Uterus (tissue), 2 donors: Measurements from ENCODE around the gene TMEM242.

Experiments used
- CTCF ChIP-seq, 4 experiments: fragments of 200-600 bp in 2 of 4; fragments of 450-650 bp in 2 of 4; sonication (generic) in 2 of 4; IDR thresholded peaks; one replicate each; pipeline ENCODE4 v1.5.1; 2016 to 2019; ENCODE audit warnings: antibody characterized with exemption in 4 of 4, mild to moderate bottlenecking in 2 of 4, moderate library complexity in 1 of 4
- POLR2A ChIP-seq, 2 donors: fragments of 450-650 bp; IDR thresholded peaks; one replicate each; pipeline ENCODE4 v1.6.1; 2016; ENCODE audit warnings: antibody characterized with exemption in 2 of 2, mild to moderate bottlenecking in 1 of 2, moderate library complexity in 1 of 2

GRCh38 chr6:157260735-157261410 is 62.4 kb downstream of the TMEM242 start:
- no peak for TF ChIP-seq CTCF (IDR thresholded peaks at IDR 0.05)
- TF ChIP-seq POLR2A (IDR thresholded peaks at IDR 0.05): no peak
